PC-9 (cell line): ENCODE data around the gene RDM1. TPM values are rescaled to one million over a fixed set of nuclear protein-coding genes. Genes with fewer than 3 reads are reported as not detected.
"Not testable (repeated sequence)": the region's sequence is repeated elsewhere in the genome, so short reads cannot be mapped to it uniquely, and the experiment has no call there.

Source experiments
- BruUV-seq: library from RNA; stranded (reverse); fragments of 400-500 nt; replicated peaks from 2 replicates; lab custom pipeline; 2021; lab: Mats Ljungman, UMichigan
- CTCF ChIA-PET: fragments of 300-600 bp; sonication (Branson Sonifier 250); formaldehyde crosslinking; loops from one replicate; lab custom pipeline; 2022; ENCODE audit warnings: antibody characterized with exemption; lab: Charles Lee
- POLR2A ChIA-PET: fragments of 300-600 bp; sonication (Branson Sonifier 250); formaldehyde crosslinking; loops from one replicate; lab custom pipeline; 2022; ENCODE audit warnings: antibody characterized with exemption; ENCODE audit not compliant: unreplicated experiment; lab: Charles Lee
- DNase-seq, 2 experiments: peaks; one replicate each; pipeline versions ENCODE4 v3.0.0 to v3.0.0-alpha.2; 2015 to 2022; ENCODE audit warnings: mixed read lengths in 1 of 2
- H2AFZ ChIP-seq: fragments of 200-600 bp; sonication (generic); 2 replicates; pipeline ENCODE4 v1.8.1; 2017; ENCODE audit warnings: antibody characterized with exemption
- H3F3A ChIP-seq: fragments of 200-600 bp; sonication (generic); 2 replicates; pipeline ENCODE4 v1.8.1; 2017; ENCODE audit warnings: antibody characterized with exemption, mild to moderate bottlenecking, low read depth; ENCODE audit not compliant: insufficient read depth
- H3K27ac ChIP-seq: fragments of 200-600 bp; sonication (generic); 2 replicates; pipeline ENCODE4 v1.6.1; 2016; ENCODE audit warnings: mixed run types
- H3K27me3 ChIP-seq: fragments of 200-600 bp; sonication (generic); 2 replicates; pipeline ENCODE4 v1.6.1; 2016; ENCODE audit warnings: low read depth, mixed run types; ENCODE audit not compliant: insufficient read depth
- H3K36me3 ChIP-seq: fragments of 200-600 bp; sonication (generic); 2 replicates; pipeline ENCODE4 v1.6.1; 2016; ENCODE audit warnings: low read depth, mixed run types
- H3K4me1 ChIP-seq: fragments of 200-600 bp; sonication (generic); replicated peaks from 2 replicates; pipeline ENCODE4 v1.6.1; 2016; ENCODE audit warnings: mixed run types; ENCODE audit not compliant: insufficient read depth
- H3K4me2 ChIP-seq: fragments of 200-600 bp; sonication (generic); 2 replicates; pipeline ENCODE4 v1.6.1; 2017; ENCODE audit warnings: mixed run types
- H3K4me3 ChIP-seq: fragments of 200-600 bp; sonication (generic); 2 replicates; pipeline ENCODE4 v1.6.1; 2016; ENCODE audit warnings: mixed run types
- H3K79me2 ChIP-seq: fragments of 200-600 bp; sonication (generic); 2 replicates; pipeline ENCODE4 v1.6.1; 2017; ENCODE audit warnings: low read depth, mixed run types
- H3K9me2 ChIP-seq: fragments of 200-600 bp; sonication (generic); 2 replicates; pipeline ENCODE4 v1.8.1; 2017; ENCODE audit warnings: mild to moderate bottlenecking; ENCODE audit not compliant: insufficient read depth
- H3K9me3 ChIP-seq: fragments of 200-600 bp; sonication (generic); 2 replicates; pipeline ENCODE4 v1.8.1; 2016; ENCODE audit warnings: low read depth; ENCODE audit not compliant: insufficient read depth
- H4K20me1 ChIP-seq: fragments of 200-600 bp; sonication (generic); 2 replicates; pipeline ENCODE4 v1.8.1; 2017; ENCODE audit not compliant: insufficient read depth
- EZH2 ChIP-seq: fragments of 200-600 bp; sonication (generic); IDR thresholded peaks from 2 replicates; pipeline ENCODE4 v1.8.0; 2017; ENCODE audit warnings: antibody characterized with exemption, low read depth
- intact Hi-C: fragments of 100-400 bp; cut with micrococcal nuclease; formaldehyde crosslinking; loops from one replicate; pipeline ENCODE4 v1.10.0; 2022; ENCODE audit not compliant: unreplicated experiment
- total RNA-seq: library from RNA; stranded (reverse); gene quantifications from 2 replicates; pipeline ENCODE4 v1.2.3, GENCODE V29; 2021
- TF ChIP-seq, protein P1 (sequence below): fragments of 200-600 bp; sonication (generic); conservative IDR thresholded peaks from 2 replicates; pipeline ENCODE4 v1.6.1; 2017; ENCODE audit warnings: mixed run types, antibody characterized with exemption, mild to moderate bottlenecking, moderate library complexity

RDM1 gene
- total RNA-seq, 1 experiment from 2014 or later, result 14.5 TPM

GRCh38 chr17:35898283-35899070, 32.1 kb downstream of the RDM1 start:
- intact Hi-C loops, result no loop called here
- no peak for TF ChIP-seq EZH2
- TF ChIP-seq, protein P1, sequence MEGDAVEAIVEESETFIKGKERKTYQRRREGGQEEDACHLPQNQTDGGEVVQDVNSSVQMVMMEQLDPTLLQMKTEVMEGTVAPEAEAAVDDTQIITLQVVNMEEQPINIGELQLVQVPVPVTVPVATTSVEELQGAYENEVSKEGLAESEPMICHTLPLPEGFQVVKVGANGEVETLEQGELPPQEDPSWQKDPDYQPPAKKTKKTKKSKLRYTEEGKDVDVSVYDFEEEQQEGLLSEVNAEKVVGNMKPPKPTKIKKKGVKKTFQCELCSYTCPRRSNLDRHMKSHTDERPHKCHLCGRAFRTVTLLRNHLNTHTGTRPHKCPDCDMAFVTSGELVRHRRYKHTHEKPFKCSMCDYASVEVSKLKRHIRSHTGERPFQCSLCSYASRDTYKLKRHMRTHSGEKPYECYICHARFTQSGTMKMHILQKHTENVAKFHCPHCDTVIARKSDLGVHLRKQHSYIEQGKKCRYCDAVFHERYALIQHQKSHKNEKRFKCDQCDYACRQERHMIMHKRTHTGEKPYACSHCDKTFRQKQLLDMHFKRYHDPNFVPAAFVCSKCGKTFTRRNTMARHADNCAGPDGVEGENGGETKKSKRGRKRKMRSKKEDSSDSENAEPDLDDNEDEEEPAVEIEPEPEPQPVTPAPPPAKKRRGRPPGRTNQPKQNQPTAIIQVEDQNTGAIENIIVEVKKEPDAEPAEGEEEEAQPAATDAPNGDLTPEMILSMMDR, result no peak
- Histone ChIP-seq H4K20me1 (no peaks in the 10 kb centered on the region), H3K27me3 (no peaks in the 10 kb centered on the region), H3K4me1 (no peaks in the 10 kb centered on the region), H2AFZ (no peak overlapping the region), H3K9me2 (no peaks in the 10 kb centered on the region), H3F3A (no peaks in the 10 kb centered on the region), H3K36me3 (no peaks in the 10 kb centered on the region), H3K9me3 (no peaks in the 10 kb centered on the region), H3K4me2 (no peak overlapping the region), H3K27ac (no peak overlapping the region), H3K79me2 (no peaks in the 10 kb centered on the region), H3K4me3 (no peak overlapping the region)
- no TSS peak for BruUV-seq
- POLR2A ChIA-PET, result interaction anchor here (0.7 kb wide), 2 partner anchors 14 to 16 kb away, joined by 4 to 5 read pairs; no protein-coding TSS in a partner anchor
- CTCF ChIA-PET, result interaction anchor here (0.7 kb wide), 1 partner anchor 135 kb away, joined by 3 read pairs; no protein-coding TSS in a partner anchor
- peak in 1 of 2 experiments; percentile 31 for DNase-seq

DNA sequence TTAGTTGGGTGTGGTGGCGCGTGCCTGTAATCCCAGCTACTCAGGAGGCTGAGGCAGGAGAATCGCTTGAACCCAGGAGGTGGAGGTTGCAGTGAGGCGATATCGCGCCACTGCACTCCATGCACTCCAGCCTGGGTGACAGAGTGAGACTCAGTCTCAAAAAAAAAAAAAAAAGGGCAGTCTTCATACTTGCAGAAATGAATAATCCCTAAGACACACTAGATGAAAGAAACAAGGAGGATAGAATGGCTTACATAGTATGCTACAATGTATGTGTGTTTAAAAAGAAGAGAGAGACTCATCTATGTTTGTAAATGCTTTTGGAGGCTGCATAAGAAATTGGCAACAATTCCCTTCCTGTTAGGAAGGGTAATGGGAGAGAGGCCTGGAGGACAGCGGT, 32.8 kb downstream of the RDM1 start:
- H3K27ac ChIP-seq, H3K36me3 ChIP-seq: not testable (repeated sequence)
- POLR2A ChIA-PET, result interaction anchor here (0.7 kb wide), 2 partner anchors 15 kb away, joined by 4 to 5 read pairs; no protein-coding TSS in a partner anchor

DNA sequence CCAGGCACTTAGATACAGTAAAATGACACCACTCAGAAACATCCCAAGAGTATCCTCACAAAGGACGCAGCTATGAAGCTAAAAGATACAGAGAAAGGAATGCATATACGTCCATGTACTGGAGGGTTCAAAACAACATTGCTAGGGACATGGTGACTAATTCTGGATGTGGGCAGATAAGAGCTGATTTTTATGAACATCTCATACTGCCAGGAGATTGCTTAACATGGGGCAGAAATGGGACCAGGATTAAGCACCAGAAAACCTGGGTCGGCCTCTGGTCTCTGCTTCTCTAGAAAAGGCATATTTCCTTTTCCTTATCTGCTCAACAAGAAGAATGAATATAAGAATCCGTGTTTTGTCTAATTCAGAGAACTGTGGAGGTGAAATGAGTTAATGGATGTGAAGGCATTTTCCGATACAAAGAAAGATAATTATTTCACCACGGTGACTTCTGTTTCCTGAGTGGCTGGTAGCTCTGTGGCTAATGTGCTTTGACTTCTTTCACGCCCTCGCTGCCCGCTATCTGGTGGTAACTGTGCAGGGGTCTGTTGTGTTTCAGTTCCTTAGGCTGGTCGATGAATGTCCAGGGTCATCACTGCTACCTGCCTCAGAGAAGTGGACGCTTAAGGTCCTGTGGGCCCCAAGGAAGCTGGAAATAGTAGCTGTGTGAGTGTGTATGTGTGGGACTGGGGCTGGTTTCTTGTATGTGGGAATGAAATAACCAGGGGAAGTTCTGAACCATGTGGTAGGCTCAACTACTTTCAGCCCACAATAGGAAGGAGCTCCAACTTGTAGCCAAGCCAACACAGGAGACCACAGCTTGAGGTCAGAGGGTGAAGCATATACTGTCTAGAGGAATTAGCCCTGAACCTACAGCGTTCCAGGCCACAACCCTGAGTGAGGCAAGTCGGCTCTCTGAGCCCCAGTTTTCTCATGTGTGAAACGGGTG, 34.7 kb downstream of the RDM1 start:
- Histone ChIP-seq H3K36me3 (no peaks in the 10 kb centered on the region), H3F3A (no peaks in the 10 kb centered on the region), H3K79me2 (no peaks in the 10 kb centered on the region), H3K4me1 (no peaks in the 10 kb centered on the region), H3K4me2 (no peak overlapping the region), H3K9me3 (no peaks in the 10 kb centered on the region), H3K27me3 (no peaks in the 10 kb centered on the region), H3K27ac (no peak overlapping the region), H4K20me1 (no peaks in the 10 kb centered on the region), H3K9me2 (no peaks in the 10 kb centered on the region), H2AFZ (no peak overlapping the region), H3K4me3 (no peak overlapping the region)
- no peak for DNase-seq
- intact Hi-C loops, result no loop called here
- BruUV-seq, result no TSS peak
- TF ChIP-seq EZH2, result no peak
- ChIA-PET POLR2A (no interaction called here), CTCF (no interaction called here)

More for the DNA sequence above, 32.8 kb downstream of the RDM1 start:
- H3K79me2 ChIP-seq, intact Hi-C loops, DNase-seq, H4K20me1 ChIP-seq, H3K4me1 ChIP-seq, H3K9me3 ChIP-seq, H3F3A ChIP-seq, CTCF ChIA-PET, H3K4me2 ChIP-seq, H3K4me3 ChIP-seq, H2AFZ ChIP-seq, BruUV-seq, H3K9me2 ChIP-seq, H3K27me3 ChIP-seq: not testable (repeated sequence)

DNA sequence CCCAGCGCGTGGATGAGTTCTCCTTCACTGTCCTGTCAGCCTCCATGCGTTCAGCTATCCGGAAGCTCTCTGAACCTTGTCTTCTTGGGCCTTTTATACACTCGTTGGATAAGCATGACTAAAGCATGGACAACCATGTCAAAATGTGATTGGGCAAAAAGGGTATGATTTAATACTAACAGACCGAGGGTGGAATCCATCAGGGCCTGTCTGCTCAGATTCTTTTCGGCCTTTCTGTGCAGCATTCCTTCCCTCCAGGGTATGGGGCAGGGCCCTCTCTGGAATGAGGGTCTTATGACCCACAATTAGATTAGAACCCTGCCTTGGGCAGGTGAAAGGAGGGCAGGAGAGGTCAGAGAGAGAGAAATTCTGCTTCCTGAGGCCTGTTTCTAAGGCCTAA, 36.4 kb downstream of the RDM1 start:
- CTCF ChIA-PET, result no interaction called here
- BruUV-seq, result no TSS peak

More for the DNA sequence above, 36.4 kb downstream of the RDM1 start:
- Histone ChIP-seq H3K27ac (no peak overlapping the region), H3K36me3 (no peaks in the 10 kb centered on the region), H4K20me1 (no peaks in the 10 kb centered on the region), H3K9me2 (no peaks in the 10 kb centered on the region), H3K4me2 (no peak overlapping the region), H3K4me1 (no peaks in the 10 kb centered on the region), H3K27me3 (no peaks in the 10 kb centered on the region), H3K9me3 (no peaks in the 10 kb centered on the region), H3K4me3 (no peak overlapping the region), H2AFZ (no peak overlapping the region), H3F3A (no peaks in the 10 kb centered on the region), H3K79me2 (no peaks in the 10 kb centered on the region)
- no peak for DNase-seq
- intact Hi-C loops, result no loop called here
- POLR2A ChIA-PET, result no interaction called here
- TF ChIP-seq, protein P1, result no peak
- no peak for TF ChIP-seq EZH2
